ENCODE results near the gene SFN.

GRCh38 chr1:26853600-26853999, 9.3 kb upstream of the SFN start:
- TF ChIP-seq, protein P1, sequence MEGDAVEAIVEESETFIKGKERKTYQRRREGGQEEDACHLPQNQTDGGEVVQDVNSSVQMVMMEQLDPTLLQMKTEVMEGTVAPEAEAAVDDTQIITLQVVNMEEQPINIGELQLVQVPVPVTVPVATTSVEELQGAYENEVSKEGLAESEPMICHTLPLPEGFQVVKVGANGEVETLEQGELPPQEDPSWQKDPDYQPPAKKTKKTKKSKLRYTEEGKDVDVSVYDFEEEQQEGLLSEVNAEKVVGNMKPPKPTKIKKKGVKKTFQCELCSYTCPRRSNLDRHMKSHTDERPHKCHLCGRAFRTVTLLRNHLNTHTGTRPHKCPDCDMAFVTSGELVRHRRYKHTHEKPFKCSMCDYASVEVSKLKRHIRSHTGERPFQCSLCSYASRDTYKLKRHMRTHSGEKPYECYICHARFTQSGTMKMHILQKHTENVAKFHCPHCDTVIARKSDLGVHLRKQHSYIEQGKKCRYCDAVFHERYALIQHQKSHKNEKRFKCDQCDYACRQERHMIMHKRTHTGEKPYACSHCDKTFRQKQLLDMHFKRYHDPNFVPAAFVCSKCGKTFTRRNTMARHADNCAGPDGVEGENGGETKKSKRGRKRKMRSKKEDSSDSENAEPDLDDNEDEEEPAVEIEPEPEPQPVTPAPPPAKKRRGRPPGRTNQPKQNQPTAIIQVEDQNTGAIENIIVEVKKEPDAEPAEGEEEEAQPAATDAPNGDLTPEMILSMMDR (IDR thresholded peaks at IDR 0.05; ENCODE audit: low read depth, low read length, poor library complexity, severe bottlenecking), result no peak
- TF ChIP-seq EZH2phosphoT487 (IDR thresholded peaks at IDR 0.05; ENCODE audit: borderline replicate concordance, low read length), result no peak

Data from DOHH2 (cell line).